CD4-positive, alpha-beta T cell (primary cell): Measurements from ENCODE around the gene PRKCH. TPM values are rescaled to one million over a fixed set of nuclear protein-coding genes. Genes with fewer than 3 reads are reported as not detected.
A peak's percentile ranks its signal among the peaks of the same experiment; 100 is the strongest.

ENCODE experiments used
- ATAC-seq: fragments of 200-7000 bp; cut with Tn5 transposase; one replicate; pipeline ENCODE4 v1.10.0; 2022; ENCODE audit warnings: mild to moderate bottlenecking; ENCODE audit not compliant: poor library complexity
- CTCF ChIA-PET: fragments of 350-600 bp; sonication (Branson Sonifier 250); formaldehyde crosslinking; loops from one replicate; lab custom pipeline; 2021; ENCODE audit warnings: antibody characterized with exemption, inconsistent platforms; lab: Charles Lee
- POLR2A ChIA-PET: fragments of 350-600 bp; sonication (Branson Sonifier 250); formaldehyde crosslinking; loops from one replicate; lab custom pipeline; 2021; ENCODE audit warnings: antibody characterized with exemption, inconsistent platforms; lab: Charles Lee
- DNase-seq, 14 experiments: peaks; one replicate each; pipeline ENCODE4 v3.0.0-alpha.2; 2013 to 2020; ENCODE audit warnings: mixed read lengths in 2 of 14
- H3K27ac ChIP-seq, 2 donors: one replicate each; pipeline versions ENCODE4 v1.5.1 to v1.7.0; 2013; ENCODE audit warnings: low read length in 2 of 2, low read depth in 1 of 2, mild to moderate bottlenecking in 1 of 2
- H3K27me3 ChIP-seq, 2 experiments: 1 replicate in 1 of 2; 2 replicates in 1 of 2; pipeline versions ENCODE4 v1.6.1 to v1.7.0; 2013; ENCODE audit warnings: low read length in 2 of 2, control low read depth in 1 of 2, mild to moderate bottlenecking in 1 of 2, moderate library complexity in 1 of 2; ENCODE audit not compliant: insufficient read depth in 2 of 2, control insufficient read depth in 1 of 2
- H3K36me3 ChIP-seq: one replicate; pipeline ENCODE4 v1.6.1; 2013; ENCODE audit warnings: low read length, control low read depth; ENCODE audit not compliant: insufficient read depth
- H3K4me1 ChIP-seq: one replicate; pipeline ENCODE4 v1.6.1; 2013; ENCODE audit warnings: low read length, control low read depth; ENCODE audit not compliant: insufficient read depth
- H3K4me3 ChIP-seq: one replicate; pipeline ENCODE4 v1.5.1; 2013; ENCODE audit warnings: mild to moderate bottlenecking, low read length, moderate library complexity
- H3K9me3 ChIP-seq, 2 experiments: 1 replicate in 1 of 2; 2 replicates in 1 of 2; pipeline versions ENCODE4 v1.6.1 to v1.7.0; 2013; ENCODE audit warnings: low read length in 2 of 2, mild to moderate bottlenecking in 2 of 2, control low read depth in 1 of 2, moderate library complexity in 1 of 2; ENCODE audit not compliant: control insufficient read depth in 1 of 2, insufficient read depth in 1 of 2
- H3K27ac Mint-ChIP-seq: one replicate; pipeline ENCODE4 v1.8.0; 2020; ENCODE audit warnings: mixed read lengths
- H3K27me3 Mint-ChIP-seq: one replicate; pipeline ENCODE4 v1.8.0; 2021; ENCODE audit warnings: mixed read lengths
- H3K36me3 Mint-ChIP-seq: one replicate; pipeline ENCODE4 v1.8.0; 2021; ENCODE audit warnings: low read depth, mixed read lengths
- H3K4me1 Mint-ChIP-seq: one replicate; pipeline ENCODE4 v1.8.0; 2021; ENCODE audit warnings: low read depth, mixed read lengths
- H3K4me3 Mint-ChIP-seq: one replicate; pipeline ENCODE4 v1.8.0; 2020; ENCODE audit warnings: mild to moderate bottlenecking, mixed read lengths
- H3K9me3 Mint-ChIP-seq: one replicate; pipeline ENCODE4 v1.8.0; 2020; ENCODE audit warnings: mixed read lengths
- CTCF ChIP-seq: fragments of 200-600 bp; IDR thresholded peaks from one replicate; pipeline ENCODE4 v1.8.0; 2022; ENCODE audit warnings: antibody characterized with exemption, mild to moderate bottlenecking
- intact Hi-C, 2 experiments: fragments of 100-400 bp; cut with DNase I in 1 of 2; cut with micrococcal nuclease in 1 of 2; formaldehyde crosslinking; loops; one replicate each; pipeline versions ENCODE4 v1.15.1 to v1.9.0; 2023 to 2025; cut with DNase I, micrococcal nuclease
- total RNA-seq, 174 experiments: library from RNA in 2 of 174; stranded (reverse) in 2 of 174; gene quantifications; one replicate each; pipeline ENCODE4 v1.2.3 and lab custom pipeline; 2021 to 2026

Gene PRKCH
- total RNA-seq, 2 experiments from 2014 or later = 378 to 385 TPM

GRCh38 chr14:61326847-61327246, 5.5 kb downstream of the PRKCH start:
- Histone ChIP-seq H3K27ac (peak overlapping the region; percentile 54 to 75), H3K36me3 (no peaks in the 10 kb centered on the region), H3K4me3 (peak overlapping the region; percentile 95), H3K27me3 (no peaks in the 10 kb centered on the region), H3K4me1 (peaks cover 46% of the 10 kb centered on the region), H3K9me3 (no peaks in the 10 kb centered on the region)
- Mint-ChIP-seq H3K4me3 (peak overlapping the region; percentile 96), H3K36me3 (peaks cover 79% of the 10 kb centered on the region), H3K27ac (no peak overlapping the region), H3K27me3 (no peaks in the 10 kb centered on the region), H3K9me3 (peaks cover 4% of the 10 kb centered on the region), H3K4me1 (peaks cover 68% of the 10 kb centered on the region)
- ChIA-PET CTCF (interaction anchor here (1.3 kb wide), 1 partner anchor 46 kb away, joined by 4 read pairs; no protein-coding TSS in a partner anchor), POLR2A (interaction anchor here (1.0 to 1.1 kb wide), 4 partner anchors 9 to 68 kb away, joined by 3 read pairs; no protein-coding TSS in a partner anchor)
- intact Hi-C loops = loop anchor here in 1 of 2 experiments (1.0 kb wide), 1 partner anchor 58 kb away; no protein-coding TSS in a partner anchor
- peak in 3 of 14 experiments; percentile 28 to 53 (median 41) for DNase-seq
- TF ChIP-seq CTCF = no peak
- ATAC-seq = no peak

- Histone ChIP-seq H3K4me3 (peak overlapping the region; percentile 95), H3K9me3 (no peaks in the 10 kb centered on the region), H3K27me3 (no peaks in the 10 kb centered on the region), H3K27ac (peak overlapping the region; percentile 69 to 76), H3K4me1 (peaks cover 54% of the 10 kb centered on the region), H3K36me3 (no peaks in the 10 kb centered on the region)
- no peak overlapping the region for H3K27ac Mint-ChIP-seq
- H3K4me3 Mint-ChIP-seq = peak overlapping the region; percentile 85
- H3K9me3 Mint-ChIP-seq = peaks cover 4% of the 10 kb centered on the region
- peaks cover 72% of the 10 kb centered on the region for H3K36me3 Mint-ChIP-seq
- no peaks in the 10 kb centered on the region for H3K27me3 Mint-ChIP-seq
- H3K4me1 Mint-ChIP-seq = peaks cover 87% of the 10 kb centered on the region
- intact Hi-C loops = loop anchor here in 1 of 2 experiments (2.0 kb wide), 1 partner anchor 14 kb away; no protein-coding TSS in a partner anchor
- CTCF ChIA-PET = interaction anchor here (0.6 to 1.1 kb wide), 3 partner anchors 57 to 125 kb away, joined by 3 to 4 read pairs (median 3); no protein-coding TSS in a partner anchor
- POLR2A ChIA-PET = interaction anchor here (0.7 to 7.9 kb wide), 6 partner anchors 9 to 123 kb away, joined by 3 to 110 read pairs (median 3); no protein-coding TSS in a partner anchor
- ATAC-seq (peak; percentile 24), DNase-seq (peak in 1 of 14 experiments; percentile 34)
- no peak for TF ChIP-seq CTCF
Observed at GRCh38 chr14:61328626-61329262, 7.4 kb downstream of the PRKCH start.

GRCh38 chr14:61329478-61330051, 8.2 kb downstream of the PRKCH start:
- H3K36me3 Mint-ChIP-seq = peaks cover 70% of the 10 kb centered on the region
- TF ChIP-seq CTCF = no peak
- H3K27me3 Mint-ChIP-seq = no peaks in the 10 kb centered on the region
- POLR2A ChIA-PET = interaction anchor here (0.9 to 10.4 kb wide), 7 partner anchors 9 to 106 kb away, joined by 3 to 185 read pairs (median 4); partner anchors contain the start of gene PRKCH
- DNase-seq = peak in 2 of 14 experiments; percentile 37 to 43
- ATAC-seq = no peak
- CTCF ChIA-PET = interaction anchor here (1.1 kb wide), 1 partner anchor 121 kb away, joined by 4 read pairs; no protein-coding TSS in a partner anchor
- no peaks in the 10 kb centered on the region for H3K9me3 ChIP-seq
- no peak overlapping the region for H3K27ac Mint-ChIP-seq
- peaks cover 60% of the 10 kb centered on the region for H3K4me1 ChIP-seq
- H3K4me3 Mint-ChIP-seq = peak overlapping the region; percentile 85
- peak overlapping the region; percentile 69 to 85 for H3K27ac ChIP-seq
- H3K27me3 ChIP-seq = no peaks in the 10 kb centered on the region
- H3K4me1 Mint-ChIP-seq = peaks cover 90% of the 10 kb centered on the region
- no peaks in the 10 kb centered on the region for H3K36me3 ChIP-seq
- intact Hi-C loops = loop anchor here in 1 of 2 experiments (2.0 kb wide), 1 partner anchor 13 kb away; no protein-coding TSS in a partner anchor
- peaks cover 4% of the 10 kb centered on the region for H3K9me3 Mint-ChIP-seq
- peak overlapping the region; percentile 39 for H3K4me3 ChIP-seq
